ENCODE data around the gene SPINK9.

DNA sequence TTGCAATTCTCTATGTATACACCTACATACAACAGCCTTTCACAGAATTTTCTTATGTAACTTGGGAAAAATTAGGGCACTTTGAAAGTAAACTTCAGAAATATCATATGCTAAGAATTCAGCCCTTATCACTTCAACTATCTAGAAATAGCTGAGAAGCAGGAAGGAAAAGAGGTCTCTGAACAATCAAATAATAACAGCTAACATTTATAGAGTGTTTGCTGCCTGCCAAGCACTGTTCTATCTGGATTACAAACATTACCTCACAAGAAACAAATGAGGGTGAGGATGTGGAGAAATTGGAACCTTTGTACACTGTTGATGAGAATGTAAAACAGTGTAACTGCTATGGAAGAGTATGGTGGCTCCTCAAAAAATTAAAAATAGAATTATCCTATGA lies 44.0 kb downstream of the SPINK9 start:
- no peak for TF ChIP-seq POLR2AphosphoS5 (IDR thresholded peaks at IDR 0.05)
- TF ChIP-seq POLR2A (IDR thresholded peaks at IDR 0.05) = no peak
- TF ChIP-seq, protein P1, sequence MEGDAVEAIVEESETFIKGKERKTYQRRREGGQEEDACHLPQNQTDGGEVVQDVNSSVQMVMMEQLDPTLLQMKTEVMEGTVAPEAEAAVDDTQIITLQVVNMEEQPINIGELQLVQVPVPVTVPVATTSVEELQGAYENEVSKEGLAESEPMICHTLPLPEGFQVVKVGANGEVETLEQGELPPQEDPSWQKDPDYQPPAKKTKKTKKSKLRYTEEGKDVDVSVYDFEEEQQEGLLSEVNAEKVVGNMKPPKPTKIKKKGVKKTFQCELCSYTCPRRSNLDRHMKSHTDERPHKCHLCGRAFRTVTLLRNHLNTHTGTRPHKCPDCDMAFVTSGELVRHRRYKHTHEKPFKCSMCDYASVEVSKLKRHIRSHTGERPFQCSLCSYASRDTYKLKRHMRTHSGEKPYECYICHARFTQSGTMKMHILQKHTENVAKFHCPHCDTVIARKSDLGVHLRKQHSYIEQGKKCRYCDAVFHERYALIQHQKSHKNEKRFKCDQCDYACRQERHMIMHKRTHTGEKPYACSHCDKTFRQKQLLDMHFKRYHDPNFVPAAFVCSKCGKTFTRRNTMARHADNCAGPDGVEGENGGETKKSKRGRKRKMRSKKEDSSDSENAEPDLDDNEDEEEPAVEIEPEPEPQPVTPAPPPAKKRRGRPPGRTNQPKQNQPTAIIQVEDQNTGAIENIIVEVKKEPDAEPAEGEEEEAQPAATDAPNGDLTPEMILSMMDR (IDR thresholded peaks at IDR 0.05) = no peak

Data from suprapubic skin (tissue), 4 donors.